GM12872 (cell line): ENCODE results near the gene CORO1C.

Experiments
- CTCF ChIP-seq: IDR thresholded peaks from 3 replicates; pipeline ENCODE4 v1.5.1; 2011; ENCODE audit warnings: low read depth, mild to moderate bottlenecking, low read length, moderate library complexity; ENCODE audit not compliant: insufficient read depth

CORO1C gene

GRCh38 chr12:108772247-108772646, 40.9 kb upstream of the CORO1C start:
- no peak for TF ChIP-seq CTCF

- TF ChIP-seq CTCF, result no peak
These were observed 39.6 kb upstream of the CORO1C start for GRCh38 chr12:108770963-108771362.

GRCh38 chr12:108770269-108770829, 39.0 kb upstream of the CORO1C start:
- no peak for TF ChIP-seq CTCF

- TF ChIP-seq CTCF, result no peak
These were observed 37.5 kb upstream of the CORO1C start for GRCh38 chr12:108768591-108769500.

- no peak for TF ChIP-seq CTCF
These were observed 35.0 kb upstream of the CORO1C start for GRCh38 chr12:108766294-108766693.

DNA sequence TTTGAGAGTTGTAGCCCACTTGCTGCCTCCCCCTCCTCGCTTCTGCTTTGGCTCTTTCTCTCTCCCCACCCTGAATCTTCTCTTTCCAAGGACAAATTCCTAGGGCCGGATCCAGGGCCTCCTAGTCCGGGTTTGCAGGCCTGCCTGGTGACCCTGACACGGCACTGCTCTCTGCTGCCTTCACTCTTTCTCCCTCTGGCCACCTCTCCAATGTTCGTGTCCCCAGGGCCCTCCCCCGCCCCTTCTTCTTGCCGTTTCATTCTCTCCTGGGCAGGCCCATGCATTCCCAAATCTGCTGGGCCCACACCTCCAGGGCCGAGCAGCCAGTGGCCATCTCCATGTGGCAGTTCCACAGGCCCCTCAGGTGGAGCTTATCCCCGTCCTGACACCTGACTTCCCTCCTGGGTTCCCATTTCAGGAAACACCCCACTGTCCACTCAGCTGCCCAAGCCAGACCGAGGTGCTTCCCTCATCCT, 34.0 kb upstream of the CORO1C start:
- TF ChIP-seq CTCF, result no peak

GRCh38 chr12:108764540-108765288, 33.4 kb upstream of the CORO1C start:
- TF ChIP-seq CTCF, result no peak
